HG02973 (cell line): ENCODE results near the gene ZFP57.

Experiments
- ATAC-seq: cut with Tn5 transposase; IDR thresholded peaks from one replicate; pipeline ENCODE4 v1.9.1; 2021; ENCODE audit warnings: moderate library complexity; ENCODE audit not compliant: unreplicated experiment

The ZFP57 gene

DNA sequence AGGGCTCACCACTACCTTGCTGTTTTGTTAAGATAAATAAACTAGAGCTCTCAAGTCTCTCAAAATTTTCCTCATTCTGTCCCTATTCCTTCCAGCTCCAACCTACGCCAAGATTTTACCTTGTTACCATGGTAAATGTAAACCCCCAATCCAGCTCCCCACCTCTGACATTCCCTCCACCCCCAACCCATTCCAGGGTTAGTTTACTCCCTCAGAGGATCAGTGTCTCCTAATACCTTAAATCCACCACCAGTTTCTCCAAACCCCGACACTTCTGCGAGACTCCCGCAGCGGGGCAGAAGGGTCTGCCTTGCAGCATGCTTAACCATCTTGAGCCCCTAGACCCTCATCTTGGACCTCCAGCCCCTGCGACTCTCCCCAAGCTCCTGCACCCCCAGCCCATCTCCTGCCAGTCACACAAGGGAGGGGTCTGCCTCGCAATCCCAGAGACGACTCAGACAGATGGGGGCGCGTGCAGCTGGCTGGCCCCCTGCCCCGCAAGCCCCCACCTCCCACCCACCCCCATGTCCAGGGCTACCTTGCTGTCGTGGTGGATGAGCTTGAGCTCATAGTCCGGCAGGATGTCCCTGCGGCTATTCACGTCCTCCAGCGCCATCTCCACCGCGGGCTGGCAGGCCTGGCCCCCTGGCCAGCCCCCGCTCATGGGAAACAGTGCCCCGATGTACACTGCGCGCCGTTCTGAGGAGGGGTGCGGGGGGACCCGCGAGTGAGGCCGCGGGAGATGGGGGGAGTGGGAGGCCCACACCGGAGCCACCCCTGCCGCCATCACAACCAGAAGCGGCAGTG is 53.8 kb downstream of the ZFP57 start:
- ATAC-seq, result no peak

DNA sequence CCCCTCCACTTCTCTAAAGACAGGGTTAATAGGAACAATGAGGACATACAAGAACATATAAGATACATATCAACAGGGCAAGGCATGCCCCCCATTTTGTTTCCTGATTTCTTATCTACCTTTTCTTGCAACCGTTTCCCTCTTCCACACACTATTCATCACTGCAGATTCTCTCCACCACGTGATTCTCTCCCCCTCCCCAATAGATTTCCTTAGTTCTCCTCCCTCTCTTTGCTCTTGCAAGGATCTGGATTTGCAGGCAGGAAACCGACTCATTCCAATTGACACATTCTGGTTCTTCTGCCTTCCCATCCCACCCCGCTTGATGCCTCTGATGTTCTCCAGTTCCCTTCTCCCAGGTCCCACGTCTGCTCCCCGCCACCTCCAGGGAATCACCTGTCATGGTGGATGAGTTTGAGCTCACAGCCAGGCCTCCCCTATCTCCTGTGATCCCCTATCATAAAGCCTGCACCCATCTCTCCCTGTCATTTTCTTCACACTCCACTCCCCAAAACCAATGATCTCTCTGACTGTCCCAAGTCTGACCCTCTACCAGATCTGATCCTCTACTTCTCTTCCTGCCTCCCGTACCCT is 55.5 kb downstream of the ZFP57 start:
- no peak for ATAC-seq

DNA sequence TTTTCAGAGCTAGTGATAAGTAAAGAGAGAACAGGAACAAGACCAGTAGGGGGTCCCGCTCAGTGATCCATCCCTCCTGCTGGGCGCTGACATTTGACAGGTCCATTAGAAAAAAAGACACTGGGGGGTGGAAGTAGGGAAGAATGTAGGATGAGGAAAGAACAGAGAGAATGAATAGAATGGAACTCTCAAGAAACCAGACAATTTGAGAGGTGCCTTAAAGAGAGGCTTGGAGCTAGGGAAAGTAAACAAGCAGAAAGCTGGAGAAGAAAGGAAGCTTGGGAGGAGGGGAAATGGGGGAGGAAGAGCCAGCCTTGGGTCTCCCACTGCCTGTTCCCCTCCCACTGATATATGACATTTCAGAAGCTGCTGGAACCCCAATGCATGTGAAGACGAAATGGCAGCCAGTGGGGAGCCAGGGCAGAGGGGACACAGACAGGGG is 56.4 kb downstream of the ZFP57 start:
- ATAC-seq, result no peak
